HEK293 (cell line): Measurements from ENCODE around the gene DDX53.

Experiments used
- REPIN1 ChIP-seq: fragments of 450-650 bp; formaldehyde crosslinking; IDR thresholded peaks from 2 replicates; pipeline ENCODE4 v1.5.1; 2017; ENCODE audit warnings: missing biosample characterization, missing genetic modification characterization, low read depth
- SCRT1 ChIP-seq: fragments of 450-650 bp; formaldehyde crosslinking; IDR thresholded peaks from 2 replicates; pipeline ENCODE4 v1.5.1; 2016; ENCODE audit warnings: missing biosample characterization, missing genetic modification characterization, borderline replicate concordance
- YY2 ChIP-seq: fragments of 450-650 bp; formaldehyde crosslinking; IDR thresholded peaks from 2 replicates; pipeline ENCODE4 v1.5.1; 2016; ENCODE audit warnings: missing biosample characterization, missing genetic modification characterization
- ZNF121 ChIP-seq: fragments of 450-650 bp; formaldehyde crosslinking; IDR thresholded peaks from 2 replicates; pipeline ENCODE4 v1.5.1; 2016; ENCODE audit warnings: missing biosample characterization, missing genetic modification characterization
- ZNF335 ChIP-seq: fragments of 450-650 bp; formaldehyde crosslinking; conservative IDR thresholded peaks from 2 replicates; pipeline ENCODE4 v1.5.1; 2016; ENCODE audit warnings: missing biosample characterization, missing genetic modification characterization
- ZSCAN5A ChIP-seq: fragments of 450-650 bp; formaldehyde crosslinking; IDR thresholded peaks from 2 replicates; pipeline ENCODE4 v1.5.1; 2016; ENCODE audit warnings: missing biosample characterization, missing genetic modification characterization
- TF ChIP-seq, protein P1 (sequence below): fragments of 450-650 bp; formaldehyde crosslinking; IDR thresholded peaks from 2 replicates; pipeline ENCODE4 v1.5.1; 2016; ENCODE audit warnings: missing biosample characterization, missing genetic modification characterization

- TF ChIP-seq ZSCAN5A (no peak), REPIN1 (tag by site-specific recombination) (no peak), SCRT1 (tag by site-specific recombination) (no peak), YY2 (tag by site-specific recombination) (no peak), ZNF335 (tag by site-specific recombination) (no peak), ZNF121 (tag by site-specific recombination) (no peak)
- TF ChIP-seq, protein P1, sequence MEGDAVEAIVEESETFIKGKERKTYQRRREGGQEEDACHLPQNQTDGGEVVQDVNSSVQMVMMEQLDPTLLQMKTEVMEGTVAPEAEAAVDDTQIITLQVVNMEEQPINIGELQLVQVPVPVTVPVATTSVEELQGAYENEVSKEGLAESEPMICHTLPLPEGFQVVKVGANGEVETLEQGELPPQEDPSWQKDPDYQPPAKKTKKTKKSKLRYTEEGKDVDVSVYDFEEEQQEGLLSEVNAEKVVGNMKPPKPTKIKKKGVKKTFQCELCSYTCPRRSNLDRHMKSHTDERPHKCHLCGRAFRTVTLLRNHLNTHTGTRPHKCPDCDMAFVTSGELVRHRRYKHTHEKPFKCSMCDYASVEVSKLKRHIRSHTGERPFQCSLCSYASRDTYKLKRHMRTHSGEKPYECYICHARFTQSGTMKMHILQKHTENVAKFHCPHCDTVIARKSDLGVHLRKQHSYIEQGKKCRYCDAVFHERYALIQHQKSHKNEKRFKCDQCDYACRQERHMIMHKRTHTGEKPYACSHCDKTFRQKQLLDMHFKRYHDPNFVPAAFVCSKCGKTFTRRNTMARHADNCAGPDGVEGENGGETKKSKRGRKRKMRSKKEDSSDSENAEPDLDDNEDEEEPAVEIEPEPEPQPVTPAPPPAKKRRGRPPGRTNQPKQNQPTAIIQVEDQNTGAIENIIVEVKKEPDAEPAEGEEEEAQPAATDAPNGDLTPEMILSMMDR, result no peak
These were observed 3.4 kb downstream of the DDX53 start for GRCh38 chrX:23003116-23003515.
